ENCODE data around the gene SLC9A7. TPM values are rescaled to one million over a fixed set of nuclear protein-coding genes. Genes with fewer than 3 reads are reported as not detected.

Gene SLC9A7
- total RNA-seq, 4 donors from 2014 or later, result 0.82 to 29.2 (median 2.3) TPM

GRCh38 chrX:46559062-46559461 is 199.9 kb downstream of the SLC9A7 start:
- whole genome bisulfite sequencing, 2 donors (ENCODE audit: low coverage in 1 of 2), result 93% methylated on average over 3 of the region's 3 CpGs; no CpG with 5 or more reads in 1 of the 2 donors
- H3K9me3 ChIP-seq, result no peaks in the 10 kb centered on the region
- in situ Hi-C loops (cut with MboI; ENCODE audit: low pct_ligation_motif_present in 1 of 4, low pct_unique_long_range_greater_than_20kb in 1 of 4, low sequenced_read_pairs in 3 of 4), result loop anchor here in 1 of 4 donors (25.0 kb wide), 1 partner anchor 228 kb away; no protein-coding TSS in a partner anchor
- intact Hi-C loops (cut with DNase I; ENCODE audit: low total_unique reads), result no loop called here
- no peak overlapping the region for H3K4me3 ChIP-seq
- H3K4me1 ChIP-seq, result peaks cover 0 to 5% (median 0%) of the 10 kb centered on the region in 4 donors
- no peaks in the 10 kb centered on the region for H3K27me3 ChIP-seq
- H3K36me3 ChIP-seq, result no peaks in the 10 kb centered on the region
- no peak overlapping the region for H3K27ac ChIP-seq
- TF ChIP-seq EP300 (IDR thresholded peaks at IDR 0.05; ENCODE audit: low read depth) (no peak), POLR2A (IDR thresholded peaks at IDR 0.05) (no peak)
- no peak for DNase-seq

GRCh38 chrX:46554942-46555341 is 204.0 kb downstream of the SLC9A7 start:
- Histone ChIP-seq H3K9me3 (no peaks in the 10 kb centered on the region), H3K36me3 (no peaks in the 10 kb centered on the region), H3K27me3 (no peaks in the 10 kb centered on the region), H3K4me3 (no peak overlapping the region), H3K27ac (no peak overlapping the region), H3K4me1 (no peaks in the 10 kb centered on the region)
- TF ChIP-seq POLR2A (IDR thresholded peaks at IDR 0.05) (no peak), POLR2AphosphoS5 (IDR thresholded peaks at IDR 0.05) (no peak), CTCF (IDR thresholded peaks at IDR 0.05) (peak in 3 of 5 experiments; percentile 17 to 27 (median 20))
- WGBS, 2 donors (ENCODE audit: low coverage in 1 of 2), result 37% methylated on average over 2 of the region's 2 CpGs; no CpG with 5 or more reads in 1 of the 2 donors
- intact Hi-C loops (cut with DNase I; ENCODE audit: low total_unique reads), result no loop called here
- DNase-seq, result no peak
- in situ Hi-C loops (cut with MboI; ENCODE audit: low pct_ligation_motif_present in 1 of 4, low pct_unique_long_range_greater_than_20kb in 1 of 4, low sequenced_read_pairs in 3 of 4), result loop anchor here in 1 of 4 donors (25.0 kb wide), 1 partner anchor 232 kb away; no protein-coding TSS in a partner anchor

DNA sequence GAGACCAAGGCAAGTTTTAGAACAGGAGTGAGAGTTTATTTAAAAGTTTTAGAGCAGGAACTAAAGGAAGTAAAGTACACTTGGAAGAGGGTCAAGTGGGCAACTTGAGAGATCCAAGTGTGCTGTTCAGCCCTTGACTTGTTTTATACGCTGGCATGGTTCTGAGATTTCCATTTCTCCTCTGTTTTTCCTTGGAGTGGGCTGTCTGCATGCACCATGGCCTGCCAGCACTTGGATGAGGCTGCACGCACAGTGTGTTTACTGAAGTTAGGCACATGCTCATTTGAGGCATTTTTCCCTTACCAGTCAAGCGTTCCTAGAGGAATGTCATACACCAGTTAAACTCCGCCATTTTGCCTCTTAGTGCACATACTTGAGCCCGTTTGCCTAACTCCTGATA is 205.0 kb downstream of the SLC9A7 start:
- TF ChIP-seq EP300 (IDR thresholded peaks at IDR 0.05; ENCODE audit: low read depth) (no peak), CTCF (IDR thresholded peaks at IDR 0.05) (no peak), POLR2AphosphoS5 (IDR thresholded peaks at IDR 0.05) (no peak), POLR2A (IDR thresholded peaks at IDR 0.05) (no peak)
- no peak for DNase-seq
- 84 to 86% methylated on average over 1 to 5 of the region's 5 CpGs for WGBS, 2 donors (ENCODE audit: low coverage in 1 of 2)
- H3K27me3 ChIP-seq, result no peaks in the 10 kb centered on the region
- no peaks in the 10 kb centered on the region for H3K4me1 ChIP-seq
- in situ Hi-C loops (cut with MboI; ENCODE audit: low pct_ligation_motif_present in 1 of 4, low pct_unique_long_range_greater_than_20kb in 1 of 4, low sequenced_read_pairs in 3 of 4) (loop anchor here in 1 of 4 donors (25.0 kb wide), 1 partner anchor 233 kb away; no protein-coding TSS in a partner anchor), intact Hi-C loops (cut with DNase I; ENCODE audit: low total_unique reads) (no loop called here)
- no peaks in the 10 kb centered on the region for H3K9me3 ChIP-seq
- no peaks in the 10 kb centered on the region for H3K36me3 ChIP-seq
- H3K4me3 ChIP-seq, result no peak overlapping the region
- no peak overlapping the region for H3K27ac ChIP-seq

DNA sequence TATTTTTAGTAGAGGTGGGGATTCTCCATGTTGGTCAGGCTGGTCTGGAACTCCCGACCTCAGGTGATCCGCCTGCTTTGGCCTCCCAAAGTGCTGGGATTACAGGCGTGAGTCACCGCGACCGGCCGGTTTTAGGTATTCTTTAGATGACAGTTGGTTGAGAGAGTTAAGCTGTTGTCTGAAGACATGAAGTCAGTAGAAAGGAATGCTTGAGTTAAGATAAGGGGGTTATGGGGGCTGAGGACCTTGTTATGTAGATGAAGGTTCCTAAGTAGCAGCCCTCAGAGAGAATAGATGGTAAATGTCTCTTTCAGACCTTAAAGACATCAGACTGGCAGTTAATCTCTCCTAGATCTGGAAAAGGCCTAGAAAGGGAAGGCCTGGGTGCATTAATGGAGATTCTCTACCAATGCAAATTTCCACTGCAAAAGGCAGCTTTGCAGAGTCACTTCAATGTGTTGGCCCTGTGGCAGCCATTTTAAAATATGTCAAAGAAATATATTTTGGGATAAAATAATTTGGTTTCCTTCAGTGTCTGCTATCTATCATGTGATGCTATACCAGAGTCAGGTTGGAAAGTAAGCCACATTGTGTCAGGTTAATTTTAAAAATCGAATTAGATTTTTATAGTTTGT is 207.3 kb downstream of the SLC9A7 start:
- Histone ChIP-seq H3K36me3 (no peaks in the 10 kb centered on the region), H3K27me3 (no peaks in the 10 kb centered on the region), H3K27ac (no peak overlapping the region), H3K4me1 (peaks cover 0 to 5% (median 2%) of the 10 kb centered on the region in 4 donors), H3K4me3 (no peak overlapping the region), H3K9me3 (no peaks in the 10 kb centered on the region)
- intact Hi-C loops (cut with DNase I; ENCODE audit: low total_unique reads), result no loop called here
- in situ Hi-C loops (cut with MboI; ENCODE audit: low pct_ligation_motif_present in 1 of 4, low pct_unique_long_range_greater_than_20kb in 1 of 4, low sequenced_read_pairs in 3 of 4), result loop anchor here in 1 of 4 donors (25.0 kb wide), 1 partner anchor 236 kb away; no protein-coding TSS in a partner anchor
- TF ChIP-seq EP300 (IDR thresholded peaks at IDR 0.05; ENCODE audit: low read depth) (no peak), CTCF (IDR thresholded peaks at IDR 0.05) (no peak), POLR2A (IDR thresholded peaks at IDR 0.05) (no peak), POLR2AphosphoS5 (IDR thresholded peaks at IDR 0.05) (no peak)
- 86 to 97% methylated on average over 6 to 8 of the region's 8 CpGs for WGBS, 2 donors (ENCODE audit: low coverage in 1 of 2)
- no peak for DNase-seq

Data from transverse colon (tissue), 4 donors.